OCI-LY7 (cell line): Measurements from ENCODE around the gene ABCC8.

Experiments
- CTCF ChIP-seq: fragments of 200-600 bp; sonication (generic); conservative IDR thresholded peaks from 2 replicates; pipeline ENCODE4 v1.5.1; 2014; ENCODE audit warnings: mild to moderate bottlenecking, antibody characterized with exemption, low read length, moderate library complexity, mixed read lengths
- EZH2phosphoT487 ChIP-seq: fragments of 200-600 bp; sonication (generic); IDR thresholded peaks from 2 replicates; pipeline ENCODE4 v1.6.1; 2018; ENCODE audit warnings: low read depth, borderline replicate concordance, mild to moderate bottlenecking, mixed run types, antibody characterized with exemption, low read length, moderate library complexity, mixed read lengths

- TF ChIP-seq CTCF (no peak), EZH2phosphoT487 (no peak)
Measured at GRCh38 chr11:17408026-17408425, 68.6 kb downstream of the ABCC8 start.
